ENCODE data around the gene MYO18A.

MYO18A gene

GRCh38 chr17:29136998-29137730 is 43.0 kb downstream of the MYO18A start:
- Mint-ChIP-seq H3K4me1 (ENCODE audit: low read depth) (peaks cover 78% of the 10 kb centered on the region), H3K9me3 (no peaks in the 10 kb centered on the region), H3K4me3 (no peak overlapping the region), H3K27ac (peak overlapping the region; percentile 50), H3K27me3 (no peaks in the 10 kb centered on the region), H3K36me3 (ENCODE audit: low read depth) (no peaks in the 10 kb centered on the region)

GRCh38 chr17:29135464-29135863 is 44.7 kb downstream of the MYO18A start:
- H3K27me3 Mint-ChIP-seq = no peaks in the 10 kb centered on the region
- H3K36me3 Mint-ChIP-seq (ENCODE audit: low read depth) = no peaks in the 10 kb centered on the region
- no peaks in the 10 kb centered on the region for H3K9me3 Mint-ChIP-seq
- H3K4me1 Mint-ChIP-seq (ENCODE audit: low read depth) = peaks cover 78% of the 10 kb centered on the region
- no peak overlapping the region for H3K27ac Mint-ChIP-seq
- no peak overlapping the region for H3K4me3 Mint-ChIP-seq

- H3K4me3 Mint-ChIP-seq = no peak overlapping the region
- H3K4me1 Mint-ChIP-seq (ENCODE audit: low read depth) = peaks cover 61% of the 10 kb centered on the region
- H3K27ac Mint-ChIP-seq = peak overlapping the region; percentile 11
- no peaks in the 10 kb centered on the region for H3K36me3 Mint-ChIP-seq (ENCODE audit: low read depth)
- H3K27me3 Mint-ChIP-seq = no peaks in the 10 kb centered on the region
- no peaks in the 10 kb centered on the region for H3K9me3 Mint-ChIP-seq
These were observed 47.0 kb downstream of the MYO18A start for GRCh38 chr17:29133121-29133713.

- H3K36me3 Mint-ChIP-seq (ENCODE audit: low read depth) = no peaks in the 10 kb centered on the region
- peaks cover 50% of the 10 kb centered on the region for H3K4me1 Mint-ChIP-seq (ENCODE audit: low read depth)
- H3K4me3 Mint-ChIP-seq = no peak overlapping the region
- peak overlapping the region; percentile 72 for H3K27ac Mint-ChIP-seq
- no peaks in the 10 kb centered on the region for H3K27me3 Mint-ChIP-seq
- H3K9me3 Mint-ChIP-seq = no peaks in the 10 kb centered on the region
These were observed 48.1 kb downstream of the MYO18A start for GRCh38 chr17:29131814-29132682.

- no peak overlapping the region for H3K27ac Mint-ChIP-seq
These were observed 50.5 kb downstream of the MYO18A start for GRCh38 chr17:29129731-29130130.

GRCh38 chr17:29127840-29128239 is 52.4 kb downstream of the MYO18A start:
- H3K4me1 Mint-ChIP-seq (ENCODE audit: low read depth) = peaks cover 22% of the 10 kb centered on the region
- no peak overlapping the region for H3K4me3 Mint-ChIP-seq
- no peaks in the 10 kb centered on the region for H3K36me3 Mint-ChIP-seq (ENCODE audit: low read depth)
- H3K9me3 Mint-ChIP-seq = no peaks in the 10 kb centered on the region
- no peak overlapping the region for H3K27ac Mint-ChIP-seq
- no peaks in the 10 kb centered on the region for H3K27me3 Mint-ChIP-seq

More at GRCh38 chr17:29129731-29130130, 50.5 kb downstream of the MYO18A start:
- no peaks in the 10 kb centered on the region for H3K27me3 Mint-ChIP-seq
- peaks cover 32% of the 10 kb centered on the region for H3K4me1 Mint-ChIP-seq (ENCODE audit: low read depth)
- no peaks in the 10 kb centered on the region for H3K9me3 Mint-ChIP-seq
- H3K36me3 Mint-ChIP-seq (ENCODE audit: low read depth) = no peaks in the 10 kb centered on the region
- H3K4me3 Mint-ChIP-seq = no peak overlapping the region

GRCh38 chr17:29126268-29126930 is 53.8 kb downstream of the MYO18A start:
- H3K27ac Mint-ChIP-seq = no peak overlapping the region
- no peak overlapping the region for H3K4me3 Mint-ChIP-seq
- no peaks in the 10 kb centered on the region for H3K27me3 Mint-ChIP-seq

GRCh38 chr17:29125651-29126050 is 54.5 kb downstream of the MYO18A start:
- no peaks in the 10 kb centered on the region for H3K4me1 Mint-ChIP-seq (ENCODE audit: low read depth)
- no peaks in the 10 kb centered on the region for H3K27me3 Mint-ChIP-seq
- no peaks in the 10 kb centered on the region for H3K36me3 Mint-ChIP-seq (ENCODE audit: low read depth)

More at GRCh38 chr17:29126268-29126930, 53.8 kb downstream of the MYO18A start:
- H3K4me1 Mint-ChIP-seq (ENCODE audit: low read depth) = peaks cover 7% of the 10 kb centered on the region
- no peaks in the 10 kb centered on the region for H3K9me3 Mint-ChIP-seq
- no peaks in the 10 kb centered on the region for H3K36me3 Mint-ChIP-seq (ENCODE audit: low read depth)

GRCh38 chr17:29124925-29125273 is 55.3 kb downstream of the MYO18A start:
- H3K4me1 Mint-ChIP-seq (ENCODE audit: low read depth) = no peaks in the 10 kb centered on the region
- no peaks in the 10 kb centered on the region for H3K36me3 Mint-ChIP-seq (ENCODE audit: low read depth)
- no peak overlapping the region for H3K27ac Mint-ChIP-seq
- H3K9me3 Mint-ChIP-seq = no peaks in the 10 kb centered on the region
- H3K27me3 Mint-ChIP-seq = no peaks in the 10 kb centered on the region
- H3K4me3 Mint-ChIP-seq = no peak overlapping the region

More at GRCh38 chr17:29125651-29126050, 54.5 kb downstream of the MYO18A start:
- no peak overlapping the region for H3K4me3 Mint-ChIP-seq
- H3K27ac Mint-ChIP-seq = no peak overlapping the region
- H3K9me3 Mint-ChIP-seq = no peaks in the 10 kb centered on the region

- Mint-ChIP-seq H3K36me3 (ENCODE audit: low read depth) (peaks cover under 1% of the 10 kb centered on the region), H3K4me1 (ENCODE audit: low read depth) (no peaks in the 10 kb centered on the region), H3K9me3 (no peaks in the 10 kb centered on the region), H3K27ac (no peak overlapping the region), H3K27me3 (no peaks in the 10 kb centered on the region), H3K4me3 (no peak overlapping the region)
These were observed 55.9 kb downstream of the MYO18A start for GRCh38 chr17:29124135-29124924.

GRCh38 chr17:29123111-29123510 is 57.1 kb downstream of the MYO18A start:
- H3K27ac Mint-ChIP-seq = no peak overlapping the region
- no peaks in the 10 kb centered on the region for H3K27me3 Mint-ChIP-seq
- H3K4me1 Mint-ChIP-seq (ENCODE audit: low read depth) = no peaks in the 10 kb centered on the region

GRCh38 chr17:29121442-29121841 is 58.8 kb downstream of the MYO18A start:
- Mint-ChIP-seq H3K27ac (no peak overlapping the region), H3K4me1 (ENCODE audit: low read depth) (no peaks in the 10 kb centered on the region), H3K27me3 (no peaks in the 10 kb centered on the region), H3K9me3 (no peaks in the 10 kb centered on the region), H3K36me3 (ENCODE audit: low read depth) (peaks cover 4% of the 10 kb centered on the region), H3K4me3 (no peak overlapping the region)

More at GRCh38 chr17:29123111-29123510, 57.1 kb downstream of the MYO18A start:
- H3K36me3 Mint-ChIP-seq (ENCODE audit: low read depth) = peaks cover 4% of the 10 kb centered on the region
- no peaks in the 10 kb centered on the region for H3K9me3 Mint-ChIP-seq
- no peak overlapping the region for H3K4me3 Mint-ChIP-seq

- Mint-ChIP-seq H3K36me3 (ENCODE audit: low read depth) (peaks cover 4% of the 10 kb centered on the region), H3K9me3 (no peaks in the 10 kb centered on the region)
These were observed 59.8 kb downstream of the MYO18A start for GRCh38 chr17:29120433-29120832.

GRCh38 chr17:29119265-29119664 is 60.9 kb downstream of the MYO18A start:
- peaks cover 4% of the 10 kb centered on the region for H3K36me3 Mint-ChIP-seq (ENCODE audit: low read depth)

More at GRCh38 chr17:29120433-29120832, 59.8 kb downstream of the MYO18A start:
- Mint-ChIP-seq H3K27ac (no peak overlapping the region), H3K27me3 (no peaks in the 10 kb centered on the region), H3K4me3 (no peak overlapping the region), H3K4me1 (ENCODE audit: low read depth) (no peaks in the 10 kb centered on the region)

More at GRCh38 chr17:29119265-29119664, 60.9 kb downstream of the MYO18A start:
- Mint-ChIP-seq H3K27ac (no peak overlapping the region), H3K9me3 (no peaks in the 10 kb centered on the region), H3K4me1 (ENCODE audit: low read depth) (no peaks in the 10 kb centered on the region), H3K4me3 (no peak overlapping the region), H3K27me3 (no peaks in the 10 kb centered on the region)

All from stimulated activated naive CD8-positive, alpha-beta T cell treated with anti-CD3 and anti-CD28 coated beads, Interleukin-15, Interleukin-2, amounts not matched to agents 100 ng/mL and 50 ng/mL, for 24 hours (primary cell).